IPS-18c (cell line): ENCODE results near the gene PRODH.
"Not testable (repeated sequence)": the region's sequence is repeated elsewhere in the genome, so short reads cannot be mapped to it uniquely, and the experiment has no call there.

Experiments used
- H3K4me3 ChIP-seq: 2 replicates; pipeline ENCODE4 v1.7.0; 2013; ENCODE audit warnings: low read depth, mild to moderate bottlenecking, low read length, moderate library complexity; ENCODE audit not compliant: insufficient read depth
- H3K9me3 ChIP-seq: one replicate; pipeline ENCODE4 v1.6.1; 2013; ENCODE audit warnings: mild to moderate bottlenecking, low read length, moderate library complexity; ENCODE audit not compliant: control insufficient read depth, insufficient read depth

The PRODH gene

GRCh38 chr22:18884465-18884864, 51.6 kb downstream of the PRODH start:
- not testable (repeated sequence) for H3K4me3 ChIP-seq, H3K9me3 ChIP-seq

DNA sequence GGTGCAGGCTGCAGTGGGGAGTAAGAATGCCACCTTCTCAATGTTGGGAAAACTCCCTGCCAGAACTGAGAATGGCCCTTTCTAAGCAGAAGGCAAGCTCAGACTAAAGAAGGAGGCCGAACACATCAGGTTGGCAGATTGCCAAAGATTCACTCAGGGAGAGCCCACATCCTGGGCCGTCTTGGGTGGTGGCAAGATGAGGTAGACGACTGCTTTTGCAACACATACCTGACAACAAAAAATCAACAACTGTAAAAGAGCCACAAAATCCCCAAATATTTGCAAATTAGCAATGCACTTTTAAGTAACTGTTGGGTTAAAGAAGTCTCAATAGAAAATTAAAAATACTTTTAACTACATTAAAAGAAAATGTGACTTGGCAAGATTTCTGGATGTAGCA, 54.8 kb downstream of the PRODH start:
- H3K4me3 ChIP-seq, H3K9me3 ChIP-seq: not testable (repeated sequence)
